Retinal pigment epithelial cell (primary cell): ENCODE results near the gene GRID2IP.
"Not testable (repeated sequence)": the region's sequence is repeated elsewhere in the genome, so short reads cannot be mapped to it uniquely, and the experiment has no call there.

Source experiments
- DNase-seq: peaks from one replicate; pipeline ENCODE4 v3.0.0-alpha.2; 2010; ENCODE audit warnings: low read depth
- H3K4me3 ChIP-seq: 2 replicates; pipeline ENCODE4 v1.5.1; 2011; ENCODE audit warnings: mild to moderate bottlenecking, low read length, control low read depth, moderate library complexity
- TF ChIP-seq, protein P1 (sequence below): conservative IDR thresholded peaks from 2 replicates; pipeline ENCODE4 v1.5.1; 2011; ENCODE audit warnings: low read depth, low read length, control low read depth, inconsistent platforms

GRID2IP gene

DNA sequence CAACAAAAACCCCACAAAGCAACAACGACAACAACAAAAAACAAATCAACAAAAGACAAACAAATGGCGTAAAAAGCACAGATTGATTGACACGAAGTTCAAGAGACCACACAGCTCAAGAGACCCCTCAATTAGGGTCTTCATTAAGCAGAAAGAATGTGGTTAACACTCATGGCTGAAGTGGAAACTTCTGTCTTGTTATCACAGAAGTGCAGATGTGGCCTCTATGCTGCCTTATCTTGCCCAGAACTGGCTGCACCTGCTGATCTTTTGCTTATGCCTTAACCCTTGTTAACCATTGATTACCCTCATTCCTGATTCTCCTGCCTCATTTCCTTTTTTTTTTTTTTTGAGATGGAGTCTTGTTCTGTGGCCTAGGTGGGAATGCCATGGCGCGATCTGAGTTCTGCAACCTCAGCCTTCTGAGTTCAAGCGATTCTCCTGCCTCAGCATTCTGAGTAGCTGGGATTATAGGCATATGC is 100.0 kb downstream of the GRID2IP start:
- no peak overlapping the region for H3K4me3 ChIP-seq
- DNase-seq = no peak
- TF ChIP-seq, protein P1, sequence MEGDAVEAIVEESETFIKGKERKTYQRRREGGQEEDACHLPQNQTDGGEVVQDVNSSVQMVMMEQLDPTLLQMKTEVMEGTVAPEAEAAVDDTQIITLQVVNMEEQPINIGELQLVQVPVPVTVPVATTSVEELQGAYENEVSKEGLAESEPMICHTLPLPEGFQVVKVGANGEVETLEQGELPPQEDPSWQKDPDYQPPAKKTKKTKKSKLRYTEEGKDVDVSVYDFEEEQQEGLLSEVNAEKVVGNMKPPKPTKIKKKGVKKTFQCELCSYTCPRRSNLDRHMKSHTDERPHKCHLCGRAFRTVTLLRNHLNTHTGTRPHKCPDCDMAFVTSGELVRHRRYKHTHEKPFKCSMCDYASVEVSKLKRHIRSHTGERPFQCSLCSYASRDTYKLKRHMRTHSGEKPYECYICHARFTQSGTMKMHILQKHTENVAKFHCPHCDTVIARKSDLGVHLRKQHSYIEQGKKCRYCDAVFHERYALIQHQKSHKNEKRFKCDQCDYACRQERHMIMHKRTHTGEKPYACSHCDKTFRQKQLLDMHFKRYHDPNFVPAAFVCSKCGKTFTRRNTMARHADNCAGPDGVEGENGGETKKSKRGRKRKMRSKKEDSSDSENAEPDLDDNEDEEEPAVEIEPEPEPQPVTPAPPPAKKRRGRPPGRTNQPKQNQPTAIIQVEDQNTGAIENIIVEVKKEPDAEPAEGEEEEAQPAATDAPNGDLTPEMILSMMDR = no peak

DNA sequence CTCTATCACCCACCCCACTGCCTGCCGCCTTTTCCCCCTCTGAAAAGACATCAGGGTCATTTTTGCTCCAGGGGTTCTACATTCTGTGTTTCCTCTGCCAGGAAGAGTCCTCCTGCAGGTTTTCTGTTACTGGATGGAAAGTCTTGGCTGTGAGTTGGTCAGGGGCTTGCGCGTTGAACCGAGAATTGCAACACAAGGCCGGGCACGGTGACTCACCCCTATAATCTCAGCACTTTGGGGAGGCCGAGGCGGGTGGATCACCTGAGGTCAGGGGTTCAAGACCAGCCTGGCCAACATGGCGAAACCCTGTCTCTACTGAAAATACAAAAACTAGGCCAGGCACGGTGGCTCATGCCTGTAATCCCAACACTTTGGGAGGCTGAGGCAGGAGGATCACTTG is 100.7 kb downstream of the GRID2IP start:
- not testable (repeated sequence) for H3K4me3 ChIP-seq, DNase-seq

DNA sequence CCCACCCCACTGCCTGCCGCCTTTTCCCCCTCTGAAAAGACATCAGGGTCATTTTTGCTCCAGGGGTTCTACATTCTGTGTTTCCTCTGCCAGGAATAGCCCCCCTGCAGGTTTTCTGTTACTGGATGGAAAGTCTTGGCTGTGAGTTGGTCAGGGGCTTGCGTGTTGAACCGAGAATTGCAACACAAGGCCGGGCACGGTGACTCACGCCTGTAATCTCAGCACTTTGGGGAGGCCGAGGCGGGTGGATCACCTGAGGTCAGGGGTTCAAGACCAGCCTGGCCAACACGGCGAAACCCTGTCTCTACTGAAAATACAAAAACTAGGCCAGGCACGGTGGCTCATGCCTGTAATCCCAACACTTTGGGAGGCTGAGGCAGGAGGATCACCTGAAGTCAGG is 101.4 kb downstream of the GRID2IP start:
- DNase-seq, H3K4me3 ChIP-seq: not testable (repeated sequence)

DNA sequence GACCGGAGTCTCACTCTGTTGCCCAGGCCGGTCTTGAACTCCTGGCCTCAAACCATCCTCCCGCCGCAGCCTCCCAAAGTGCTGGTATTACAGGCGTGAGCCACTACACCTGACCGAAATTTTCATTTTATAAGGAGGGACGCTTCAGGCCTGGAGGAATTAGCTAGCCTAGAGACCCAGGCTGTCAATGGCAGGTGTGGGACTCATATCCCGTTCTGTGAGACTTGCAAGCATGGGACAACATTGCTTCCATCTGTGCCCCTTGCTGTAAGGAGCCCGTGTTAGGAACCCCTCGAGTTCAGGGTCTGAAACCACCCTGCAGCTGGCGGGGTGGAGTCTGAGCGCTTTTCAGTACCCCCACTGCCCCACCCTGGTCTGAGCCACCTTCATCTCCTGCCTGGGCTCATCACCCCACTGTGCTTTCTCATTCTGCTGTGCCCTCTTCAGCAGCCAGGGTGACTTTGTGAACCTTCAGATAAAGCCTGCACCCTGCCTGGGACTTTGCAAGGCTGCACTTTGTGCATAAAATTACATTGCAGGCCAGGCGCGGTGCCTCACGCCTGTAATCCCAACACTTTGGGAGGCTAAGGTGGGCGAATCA is 102.2 kb downstream of the GRID2IP start:
- DNase-seq = no peak
- H3K4me3 ChIP-seq = no peak overlapping the region
- TF ChIP-seq, protein P1 = no peak

DNA sequence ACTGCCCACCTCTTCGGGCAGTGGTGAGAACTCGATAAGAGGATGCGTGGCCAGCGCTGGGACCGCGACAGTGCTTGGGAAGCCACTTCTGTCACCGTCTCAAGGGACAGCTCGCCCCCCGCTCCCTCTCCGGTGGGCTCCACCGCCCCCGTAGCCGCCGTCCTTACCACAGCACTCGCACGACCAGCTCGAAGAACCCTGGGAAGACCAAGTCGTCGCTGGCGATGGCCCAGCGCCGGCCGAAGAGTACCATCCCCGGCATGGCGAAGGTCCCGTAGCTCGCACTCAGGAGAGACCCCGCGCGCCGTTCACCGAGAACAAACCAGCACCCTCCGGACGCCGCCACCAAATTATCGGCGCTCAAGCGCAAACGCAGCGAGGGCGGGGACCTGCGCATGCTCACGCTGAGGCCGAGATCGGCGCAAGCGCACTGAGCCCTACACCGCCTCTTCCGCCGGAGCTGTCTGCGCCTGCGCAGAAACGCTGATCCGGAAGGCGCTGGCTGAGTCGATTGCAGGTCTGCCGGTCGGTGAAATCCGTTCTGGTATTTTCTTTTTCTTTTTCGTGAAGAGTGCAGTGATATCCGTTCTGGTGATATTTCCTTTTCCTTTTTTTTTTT is 103.6 kb downstream of the GRID2IP start, which contains the start of gene DAGLB:
Gene DAGLB, minus strand, starts transcription at position 374 of the 619 bp plus-strand sequence. Its CDS starts 112 bp downstream, at position 262.
- peak within 1 kb of the TSS; percentile 97 for H3K4me3 ChIP-seq
- TF ChIP-seq, protein P1 = no peak
- peak; percentile 46 for DNase-seq
